HCT116 (cell line): Measurements from ENCODE around the gene GRIK4. TPM values are rescaled to one million over a fixed set of nuclear protein-coding genes. Genes with fewer than 3 reads are reported as not detected.
"Not testable (repeated sequence)": the region's sequence is repeated elsewhere in the genome, so short reads cannot be mapped to it uniquely, and the experiment has no call there.

Experiments
- ATAC-seq: fragments of 200-7000 bp; cut with Tn5 transposase; 2 replicates; pipeline ENCODE4 v1.9.1; 2020; ENCODE audit warnings: mild to moderate bottlenecking, moderate library complexity
- BruUV-seq: library from RNA; stranded (reverse); fragments of 400-500 nt; replicated peaks from 2 replicates; lab custom pipeline; 2021; lab: Mats Ljungman, UMichigan
- CTCF ChIA-PET: fragments of 300-600 bp; sonication (Branson Sonifier 250); formaldehyde crosslinking; loops from one replicate; lab custom pipeline; 2021; ENCODE audit warnings: antibody characterized with exemption; lab: Charles Lee
- POLR2A ChIA-PET: fragments of 300-600, 350-600 bp; sonication (Branson Sonifier 250); formaldehyde crosslinking; loops from one replicate; lab custom pipeline; 2021; ENCODE audit warnings: antibody characterized with exemption; lab: Charles Lee
- RAD21 ChIA-PET, 2 experiments: fragments of 300-600 bp; sonication (Branson Sonifier 250); formaldehyde crosslinking; loops; one replicate each; lab custom pipeline; 2023; ENCODE audit warnings: low total read pairs in 2 of 2; ENCODE audit not compliant: uncharacterized antibody in 2 of 2, unreplicated experiment in 2 of 2, low non-redundant PET in 1 of 2; lab: Charles Lee
- DNase-seq: peaks from one replicate; pipeline ENCODE4 v3.0.0-alpha.2; 2010; ENCODE audit warnings: low read depth, low spot score
- H2AFZ ChIP-seq: fragments of 200-600 bp; shearing (Covaris generic), sonication (generic); 2 replicates; pipeline ENCODE4 v1.6.1; 2017; ENCODE audit warnings: low read depth, mixed run types, mixed read lengths, antibody characterized with exemption, low read length; ENCODE audit not compliant: poor library complexity, severe bottlenecking
- H3K27ac ChIP-seq: 2 replicates; pipeline ENCODE4 v1.5.1; 2012; ENCODE audit warnings: low read depth, low read length
- H3K27me3 ChIP-seq: fragments of 200-600 bp; sonication (generic); 2 replicates; pipeline ENCODE4 v1.6.1; 2016; ENCODE audit warnings: mixed run types, low read length, mixed read lengths; ENCODE audit not compliant: insufficient read depth
- H3K36me3 ChIP-seq, 2 experiments: fragments of 200-500 bp in 1 of 2; fragments of 200-600 bp in 1 of 2; sonication (Bioruptor generic) in 1 of 2; sonication (generic) in 1 of 2; 2 replicates each; pipeline versions ENCODE4 v1.5.1 to v1.6.1; 2014 to 2016; ENCODE audit warnings: low read length in 2 of 2, inconsistent platforms in 1 of 2, mixed read lengths in 1 of 2, mixed run types in 1 of 2; ENCODE audit not compliant: insufficient read depth in 2 of 2, control insufficient read depth in 1 of 2
- H3K4me1 ChIP-seq, 2 experiments: fragments of 200-600 bp in 1 of 2; sonication (generic) in 1 of 2; 2 replicates each; pipeline versions ENCODE4 v1.5.1 to v1.6.1; 2012 to 2017; ENCODE audit warnings: low read length in 2 of 2, inconsistent platforms in 1 of 2, mild to moderate bottlenecking in 1 of 2, mixed read lengths in 1 of 2, mixed run types in 1 of 2, moderate library complexity in 1 of 2; ENCODE audit not compliant: insufficient read depth in 2 of 2, control insufficient read depth in 1 of 2
- H3K4me2 ChIP-seq: fragments of 200-600 bp; sonication (generic); 2 replicates; pipeline ENCODE4 v1.6.1; 2017; ENCODE audit warnings: mixed run types, low read length, mixed read lengths
- H3K4me3 ChIP-seq, 2 experiments: fragments of 200-600 bp in 1 of 2; sonication (generic) in 1 of 2; replicated peaks in 1 of 2; 2 replicates each; pipeline ENCODE4 v1.5.1; 2011 to 2016; ENCODE audit warnings: low read length in 2 of 2, control low read depth in 1 of 2, low read depth in 1 of 2, mild to moderate bottlenecking in 1 of 2, mixed read lengths in 1 of 2, mixed run types in 1 of 2
- H3K79me2 ChIP-seq: fragments of 200-600 bp; sonication (generic); 2 replicates; pipeline ENCODE4 v1.6.1; 2017; ENCODE audit warnings: mild to moderate bottlenecking, mixed run types, low read length, moderate library complexity, mixed read lengths; ENCODE audit not compliant: insufficient read depth
- H3K9ac ChIP-seq: fragments of 200-600 bp; sonication (generic); 2 replicates; pipeline ENCODE4 v1.6.1; 2016; ENCODE audit warnings: low read length, mixed read lengths
- H3K9me2 ChIP-seq: fragments of 200-600 bp; sonication (generic), shearing (Covaris generic); 2 replicates; pipeline ENCODE4 v1.6.1; 2017; ENCODE audit warnings: mixed run types, mild to moderate bottlenecking, moderate library complexity; ENCODE audit not compliant: insufficient read depth
- H3K9me3 ChIP-seq, 2 experiments: fragments of 200-500 bp in 1 of 2; fragments of 200-600 bp in 1 of 2; sonication (Bioruptor generic) in 1 of 2; sonication (generic) in 1 of 2; 2 replicates each; pipeline ENCODE4 v1.6.1; 2014 to 2017; ENCODE audit warnings: low read length in 2 of 2, mixed read lengths in 2 of 2, inconsistent platforms in 1 of 2, low read depth in 1 of 2, mild to moderate bottlenecking in 1 of 2, mixed run types in 1 of 2, moderate library complexity in 1 of 2; ENCODE audit not compliant: control insufficient read depth in 1 of 2, insufficient read depth in 1 of 2
- H4K20me1 ChIP-seq: fragments of 200-600 bp; sonication (generic), shearing (Covaris generic); 2 replicates; pipeline ENCODE4 v1.6.1; 2017; ENCODE audit warnings: mixed run types, mild to moderate bottlenecking, moderate library complexity; ENCODE audit not compliant: insufficient read depth
- CBX3 ChIP-seq: IDR thresholded peaks from 2 replicates; pipeline ENCODE4 v1.6.1; 2012; ENCODE audit warnings: low read depth
- REST ChIP-seq: IDR thresholded peaks from 2 replicates; pipeline ENCODE4 v1.6.1; 2012; ENCODE audit warnings: low read depth
- SP1 ChIP-seq: IDR thresholded peaks from 2 replicates; pipeline ENCODE4 v1.6.1; 2012; ENCODE audit warnings: low read depth
- intact Hi-C: fragments of 100-400 bp; cut with micrococcal nuclease; formaldehyde crosslinking; loops from 2 replicates; pipeline ENCODE4 v1.10.0; 2022
- total RNA-seq: library from RNA; stranded (reverse); gene quantifications from one replicate; pipeline ENCODE4 v1.2.1, GENCODE V29; 2021; ENCODE audit not compliant: unreplicated experiment

GRIK4 gene
- total RNA-seq, 1 experiment from 2014 or later: 0.52 TPM

GRCh38 chr11:120503529-120503928 lies 8.0 kb upstream of the GRIK4 start:
- H3K27me3 ChIP-seq, H3K9me2 ChIP-seq, H3K27ac ChIP-seq, H2AFZ ChIP-seq, H3K79me2 ChIP-seq, ATAC-seq, H3K9me3 ChIP-seq, H3K9ac ChIP-seq, H4K20me1 ChIP-seq, RAD21 ChIA-PET, H3K4me2 ChIP-seq, H3K36me3 ChIP-seq, DNase-seq, POLR2A ChIA-PET, BruUV-seq, H3K4me1 ChIP-seq, H3K4me3 ChIP-seq, intact Hi-C loops: not testable (repeated sequence)
- CTCF ChIA-PET: interaction anchor here (1.5 kb wide), 1 partner anchor 10 kb away, joined by 3 read pairs; no protein-coding TSS in a partner anchor

DNA sequence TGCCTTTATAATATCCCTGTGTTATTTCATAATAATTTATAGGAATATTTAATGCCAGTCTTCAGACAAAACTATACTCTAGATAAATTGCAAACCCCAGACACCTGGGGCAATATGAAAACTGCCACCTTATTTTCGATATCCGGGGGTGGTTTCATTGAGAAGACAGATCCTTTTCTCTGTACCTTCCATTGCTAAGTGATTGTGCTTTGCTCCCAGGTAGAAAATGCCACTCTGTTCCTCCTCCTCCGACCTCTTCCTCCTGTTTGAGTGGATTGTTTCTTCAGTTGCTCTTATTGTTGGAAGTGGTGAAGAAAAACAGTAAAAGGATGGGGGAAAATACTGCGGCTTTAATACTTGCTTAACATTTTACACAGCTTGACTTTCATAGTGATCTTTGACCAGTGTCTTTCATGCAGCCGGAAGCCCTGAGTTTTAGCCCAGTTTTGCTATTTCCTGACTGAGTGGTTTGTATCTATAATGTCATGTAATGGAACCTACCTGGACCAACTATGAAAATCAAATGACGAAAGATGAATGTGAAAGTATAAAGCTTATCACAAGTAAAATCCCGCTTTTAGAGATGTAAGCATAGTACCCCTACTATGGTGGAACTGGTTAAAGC lies 5.6 kb upstream of the GRIK4 start:
- Histone ChIP-seq H2AFZ (no peak overlapping the region), H3K27ac (no peak overlapping the region), H3K4me1 (no peaks in the 10 kb centered on the region; a peak in 1 of 4 replicates), H3K9me2 (no peaks in the 10 kb centered on the region), H4K20me1 (no peaks in the 10 kb centered on the region), H3K79me2 (no peaks in the 10 kb centered on the region), H3K9me3 (no peaks in the 10 kb centered on the region), H3K9ac (no peak overlapping the region), H3K4me2 (no peak overlapping the region), H3K36me3 (no peaks in the 10 kb centered on the region), H3K27me3 (no peaks in the 10 kb centered on the region), H3K4me3 (no peak overlapping the region)
- TF ChIP-seq CBX3 (no peak), REST (no peak), SP1 (no peak)
- ChIA-PET CTCF (no interaction called here), POLR2A (no interaction called here), RAD21 (no interaction called here)
- intact Hi-C loops: no loop called here
- no TSS peak for BruUV-seq
- ATAC-seq (no peak), DNase-seq (no peak)
